Stomach smooth muscle (tissue), 2 donors: ENCODE results near the gene CFHR4.
"Not testable (repeated sequence)": the region's sequence is repeated elsewhere in the genome, so short reads cannot be mapped to it uniquely, and the experiment has no call there.

Source experiments
- H3K27ac ChIP-seq: one replicate; pipeline ENCODE4 v1.7.0; 2013; ENCODE audit warnings: mild to moderate bottlenecking, low read length, inconsistent platforms
- H3K27me3 ChIP-seq, 2 donors: one replicate each; pipeline ENCODE4 v1.7.0; 2013; ENCODE audit warnings: low read length in 2 of 2; ENCODE audit not compliant: insufficient read depth in 2 of 2, control insufficient read depth in 1 of 2
- H3K36me3 ChIP-seq, 2 donors: one replicate each; pipeline ENCODE4 v1.7.0; 2013; ENCODE audit warnings: low read length in 2 of 2; ENCODE audit not compliant: control insufficient read depth in 2 of 2, insufficient read depth in 2 of 2
- H3K4me1 ChIP-seq: one replicate; pipeline ENCODE4 v1.7.0; 2013; ENCODE audit warnings: low read length; ENCODE audit not compliant: control insufficient read depth, insufficient read depth
- H3K4me3 ChIP-seq, 2 donors: one replicate each; pipeline ENCODE4 v1.7.0; 2013; ENCODE audit warnings: low read length in 2 of 2
- H3K9ac ChIP-seq, 2 donors: one replicate each; pipeline ENCODE4 v1.7.0; 2013; ENCODE audit warnings: low read length in 2 of 2, mild to moderate bottlenecking in 1 of 2
- H3K9me3 ChIP-seq, 2 donors: one replicate each; pipeline ENCODE4 v1.7.0; 2013; ENCODE audit warnings: low read length in 2 of 2; ENCODE audit not compliant: control insufficient read depth in 2 of 2
- donor health status: healthy.
- donor health status: Pancreatic carcinoma.

CFHR4 gene

DNA sequence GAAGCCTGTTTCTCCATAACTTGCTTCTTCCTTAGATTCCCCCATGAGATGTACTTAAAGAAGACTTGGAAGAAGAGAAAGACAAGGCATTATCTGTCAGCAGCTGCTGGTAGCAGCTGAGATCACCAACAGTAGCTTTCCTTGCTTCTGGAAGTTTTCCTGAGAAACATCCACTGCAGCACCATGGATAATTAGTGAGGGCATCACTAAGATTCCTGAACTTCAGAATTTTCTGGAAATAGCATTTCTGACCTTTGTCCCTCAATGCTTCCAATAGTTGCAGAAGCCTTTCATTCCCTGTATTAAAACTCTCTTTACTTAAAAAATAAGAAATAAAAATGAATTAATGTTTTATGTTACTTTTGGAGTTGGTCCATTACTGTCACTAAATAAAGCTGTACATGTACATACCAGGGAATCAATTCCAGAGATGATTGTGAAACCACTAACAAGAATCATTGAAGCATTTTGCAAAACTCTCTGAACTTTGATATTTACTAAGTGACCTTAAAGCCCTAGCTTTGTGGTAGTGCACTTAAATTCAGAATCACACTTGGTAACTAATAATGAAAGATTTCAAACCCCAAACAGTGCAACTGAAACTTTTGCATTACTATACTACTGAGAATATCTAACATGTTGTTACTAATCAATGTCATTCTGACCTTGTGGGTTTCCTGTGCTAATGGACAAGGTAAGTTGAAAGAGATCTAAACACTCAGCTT lies at the start of gene CFHR4:
TSS of gene CFHR4 (plus strand) at position 538 of the 725 bp plus-strand sequence. CDS start at position 637, 99 bp downstream.
- H3K27ac ChIP-seq: no peak within 1 kb of the TSS
- H3K9me3 ChIP-seq: no peaks in the 10 kb centered on the region
- no peak within 1 kb of the TSS for H3K9ac ChIP-seq
- no peaks in the 10 kb centered on the region for H3K36me3 ChIP-seq
- H3K27me3 ChIP-seq: no peaks in the 10 kb centered on the region
- H3K4me1 ChIP-seq: no peaks in the 10 kb centered on the region
- H3K4me3 ChIP-seq: no peak within 1 kb of the TSS

DNA sequence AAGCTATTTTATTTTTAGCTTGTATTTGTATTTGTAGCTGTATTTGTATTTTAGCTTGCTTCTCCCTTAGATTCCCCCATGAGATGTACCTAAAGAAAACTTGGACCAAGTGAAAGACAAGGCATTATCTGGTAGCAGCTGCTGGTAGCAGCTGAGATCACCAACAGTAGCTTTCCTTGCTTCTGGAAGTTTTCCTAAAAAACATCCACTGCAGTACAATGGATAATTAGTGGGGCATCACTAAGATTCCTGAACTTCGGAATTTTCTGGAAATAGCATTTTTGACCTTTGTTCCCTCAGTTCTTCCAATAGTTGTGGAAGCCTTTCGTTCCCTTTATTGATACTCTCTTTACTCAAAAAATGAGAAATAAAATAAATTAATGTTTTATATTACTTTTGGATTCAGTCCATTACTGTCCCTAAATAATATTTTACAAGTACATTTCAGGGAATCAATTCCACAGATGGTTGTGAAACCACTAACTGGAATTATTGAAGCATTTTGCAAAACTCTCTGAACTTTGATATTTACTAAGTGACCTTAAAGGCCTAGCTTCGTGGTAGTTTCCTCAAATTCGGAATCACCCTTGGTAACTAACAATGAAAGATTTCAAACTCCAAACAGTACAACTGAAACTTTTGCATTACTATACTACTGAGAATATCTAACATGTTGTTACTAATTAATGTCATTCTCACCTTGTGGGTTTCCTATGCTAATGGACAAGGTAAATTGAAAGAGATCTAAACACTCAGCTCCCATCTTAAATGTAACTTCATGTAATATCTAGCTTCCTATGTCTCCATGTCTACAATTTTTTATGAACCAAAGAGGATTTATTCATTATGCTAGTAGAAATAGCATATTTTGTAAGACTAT lies 38.0 kb upstream of the CFHR4 start:
- not testable (repeated sequence) for H3K4me3 ChIP-seq, H3K9ac ChIP-seq, H3K27ac ChIP-seq, H3K27me3 ChIP-seq, H3K4me1 ChIP-seq, H3K9me3 ChIP-seq, H3K36me3 ChIP-seq

DNA sequence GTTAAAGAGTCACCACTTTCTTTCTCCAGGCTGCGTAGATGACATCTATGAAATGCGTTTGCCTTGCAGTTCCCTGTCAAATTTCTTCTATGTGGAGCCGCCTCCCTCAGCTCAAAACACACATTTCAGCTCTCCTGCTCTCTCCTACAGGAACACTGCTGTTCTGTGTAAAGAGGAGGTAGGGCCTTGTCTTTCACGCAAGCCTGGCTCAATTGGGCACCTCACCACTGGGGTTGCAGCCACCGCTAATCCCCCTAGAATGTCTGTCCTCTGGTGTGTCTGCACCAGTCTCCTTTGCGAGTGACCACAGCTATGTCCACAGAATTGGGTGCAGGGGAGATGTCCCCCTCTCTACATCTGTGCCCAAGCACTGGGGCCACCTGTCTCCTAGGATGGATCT lies 31.8 kb upstream of the CFHR4 start:
- Histone ChIP-seq H3K36me3 (no peaks in the 10 kb centered on the region), H3K9ac (no peak overlapping the region), H3K27me3 (no peaks in the 10 kb centered on the region), H3K27ac (no peak overlapping the region), H3K4me3 (no peak overlapping the region), H3K4me1 (no peaks in the 10 kb centered on the region), H3K9me3 (no peaks in the 10 kb centered on the region)

DNA sequence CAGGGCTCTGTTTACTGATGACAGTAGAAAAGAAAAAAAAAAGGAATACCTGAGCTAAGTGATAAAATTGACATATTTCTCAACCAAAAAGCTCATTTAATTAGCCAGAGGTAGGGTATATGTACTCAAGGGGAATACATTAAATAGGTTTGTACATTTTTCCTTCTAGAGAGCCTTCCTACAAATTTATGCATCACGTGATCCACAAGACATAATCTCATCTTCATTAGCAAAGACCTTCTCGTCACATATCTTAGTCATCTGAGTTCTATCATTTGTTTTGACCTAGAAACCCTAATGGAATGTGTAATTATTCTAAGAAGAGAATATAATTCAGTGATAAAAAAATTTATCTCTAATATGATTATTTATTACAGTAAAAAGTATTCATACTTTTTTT lies 30.7 kb upstream of the CFHR4 start:
- no peak overlapping the region for H3K27ac ChIP-seq
- H3K9ac ChIP-seq: no peak overlapping the region
- no peaks in the 10 kb centered on the region for H3K36me3 ChIP-seq
- H3K9me3 ChIP-seq: no peaks in the 10 kb centered on the region
- H3K4me3 ChIP-seq: no peak overlapping the region
- no peaks in the 10 kb centered on the region for H3K27me3 ChIP-seq
- H3K4me1 ChIP-seq: no peaks in the 10 kb centered on the region

DNA sequence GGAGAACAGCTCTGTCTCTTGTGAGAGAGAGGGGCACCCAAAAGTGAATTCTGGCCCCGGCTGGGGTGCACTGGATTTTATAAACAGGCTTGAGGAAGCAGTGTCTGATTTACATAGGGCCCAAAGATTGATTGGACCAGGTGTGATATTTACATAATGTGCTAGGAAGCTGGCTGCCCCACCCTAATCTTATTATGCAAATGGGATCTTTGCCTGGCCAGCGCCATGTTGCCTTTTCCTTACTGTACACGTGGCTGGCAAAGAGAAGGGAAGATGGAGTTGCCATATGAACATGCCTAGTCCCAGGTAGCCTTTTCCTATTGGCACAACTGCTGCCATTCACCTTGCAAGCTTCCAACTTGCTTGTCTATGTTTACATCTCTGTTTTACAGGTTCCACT lies 29.0 kb upstream of the CFHR4 start:
- no peaks in the 10 kb centered on the region for H3K9me3 ChIP-seq
- no peaks in the 10 kb centered on the region for H3K4me1 ChIP-seq
- H3K27me3 ChIP-seq: no peaks in the 10 kb centered on the region
- no peak overlapping the region for H3K27ac ChIP-seq
- H3K36me3 ChIP-seq: no peaks in the 10 kb centered on the region
- no peak overlapping the region for H3K9ac ChIP-seq
- H3K4me3 ChIP-seq: no peak overlapping the region

DNA sequence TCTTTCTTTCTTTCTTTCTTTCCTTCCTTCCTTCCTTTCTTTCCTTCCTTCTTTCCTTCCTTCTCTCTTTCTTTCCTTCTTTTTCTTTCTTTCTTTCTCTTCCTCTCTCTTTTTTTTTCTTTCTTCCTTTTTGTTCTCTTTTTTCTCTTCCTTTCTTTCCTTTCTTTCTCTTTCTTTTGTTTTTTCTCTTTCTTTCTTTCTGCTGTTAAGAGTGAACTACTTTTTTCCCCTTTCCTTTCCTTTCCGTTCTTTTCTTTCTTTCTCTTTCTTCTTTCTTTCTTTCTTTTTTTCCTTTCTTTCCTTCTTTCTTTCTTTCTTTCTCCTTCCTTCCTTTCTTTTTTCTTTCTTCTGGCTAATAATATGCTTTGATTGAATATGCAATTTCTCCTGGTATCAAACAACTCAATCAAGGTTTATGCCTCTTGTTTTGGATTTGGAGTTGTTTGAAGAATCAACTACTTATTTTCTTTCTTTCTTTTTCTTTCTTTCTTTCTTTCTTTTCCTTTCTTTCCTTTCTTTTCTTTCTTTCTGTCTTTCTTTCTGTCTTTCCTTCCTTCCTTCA lies 27.4 kb upstream of the CFHR4 start:
- Histone ChIP-seq H3K27me3 (no peaks in the 10 kb centered on the region), H3K9ac (no peak overlapping the region), H3K36me3 (no peaks in the 10 kb centered on the region), H3K4me1 (no peaks in the 10 kb centered on the region), H3K9me3 (no peaks in the 10 kb centered on the region), H3K4me3 (no peak overlapping the region), H3K27ac (no peak overlapping the region)

DNA sequence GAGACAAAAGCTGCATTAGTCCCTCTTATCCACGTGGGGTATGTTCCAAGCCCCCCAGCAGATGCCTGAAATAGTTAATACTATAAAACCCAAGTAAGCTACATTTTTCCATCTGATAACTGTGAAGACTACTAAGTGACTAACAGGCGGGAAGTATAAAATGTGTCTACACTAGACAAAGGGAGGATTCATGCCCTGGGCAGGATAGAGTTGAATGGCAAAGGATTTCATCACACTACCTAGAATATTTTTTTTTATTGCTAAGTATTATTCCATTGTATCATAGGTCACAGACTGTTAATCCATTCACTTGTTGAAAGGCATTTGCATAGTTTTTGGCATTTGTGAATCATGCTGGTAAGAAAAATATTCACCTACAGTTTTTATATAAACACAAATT lies 26.4 kb upstream of the CFHR4 start:
- H3K27me3 ChIP-seq: no peaks in the 10 kb centered on the region
- H3K9me3 ChIP-seq: no peaks in the 10 kb centered on the region
- no peaks in the 10 kb centered on the region for H3K36me3 ChIP-seq
- no peaks in the 10 kb centered on the region for H3K4me1 ChIP-seq
- no peak overlapping the region for H3K27ac ChIP-seq
- H3K9ac ChIP-seq: no peak overlapping the region
- no peak overlapping the region for H3K4me3 ChIP-seq

DNA sequence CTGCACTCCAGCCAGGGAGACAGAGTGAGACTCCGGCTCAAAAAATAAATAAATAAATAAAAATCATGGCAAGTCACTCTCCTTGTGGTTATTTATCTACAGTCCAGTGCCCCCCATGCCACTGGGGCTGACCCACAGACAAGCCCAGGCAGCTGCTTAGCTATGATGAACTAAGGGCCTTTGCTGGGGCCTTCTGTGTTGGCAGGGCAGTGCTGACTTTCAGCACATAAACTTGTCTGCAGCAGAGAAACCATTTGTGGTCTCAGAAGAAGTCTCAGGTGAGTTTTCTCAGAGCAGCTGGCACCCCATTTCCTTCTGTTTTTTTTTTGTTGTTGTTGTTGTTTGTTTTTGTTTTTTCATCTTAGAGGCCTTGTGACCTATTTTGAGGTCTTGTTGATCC lies 20.9 kb upstream of the CFHR4 start:
- Histone ChIP-seq H3K4me1 (no peaks in the 10 kb centered on the region), H3K9me3 (peaks cover 0 to 6% of the 10 kb centered on the region in 2 donors), H3K4me3 (no peak overlapping the region), H3K36me3 (no peaks in the 10 kb centered on the region), H3K27me3 (no peaks in the 10 kb centered on the region), H3K27ac (no peak overlapping the region), H3K9ac (no peak overlapping the region)

DNA sequence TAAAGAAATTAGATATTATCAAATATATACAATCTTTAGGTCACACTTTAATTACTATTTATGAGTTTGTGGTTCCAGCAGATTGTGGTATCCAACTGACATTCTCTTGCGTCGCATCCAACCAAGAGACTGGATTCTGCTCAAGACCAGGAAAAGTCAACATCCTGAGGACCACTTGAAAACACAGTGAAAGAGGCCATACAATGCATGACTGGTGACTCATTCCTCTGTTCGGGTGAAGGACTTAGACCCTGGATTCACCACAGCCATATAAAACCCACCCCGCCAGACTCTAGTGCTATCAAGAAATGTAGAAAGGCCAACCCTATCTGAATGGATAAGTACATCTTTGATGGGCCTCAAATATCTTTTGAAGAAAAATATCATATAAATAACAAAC lies 14.5 kb upstream of the CFHR4 start:
- Histone ChIP-seq H3K9ac (no peak overlapping the region), H3K27me3 (no peaks in the 10 kb centered on the region), H3K36me3 (no peaks in the 10 kb centered on the region), H3K4me3 (no peak overlapping the region), H3K4me1 (no peaks in the 10 kb centered on the region), H3K27ac (no peak overlapping the region), H3K9me3 (no peaks in the 10 kb centered on the region)

DNA sequence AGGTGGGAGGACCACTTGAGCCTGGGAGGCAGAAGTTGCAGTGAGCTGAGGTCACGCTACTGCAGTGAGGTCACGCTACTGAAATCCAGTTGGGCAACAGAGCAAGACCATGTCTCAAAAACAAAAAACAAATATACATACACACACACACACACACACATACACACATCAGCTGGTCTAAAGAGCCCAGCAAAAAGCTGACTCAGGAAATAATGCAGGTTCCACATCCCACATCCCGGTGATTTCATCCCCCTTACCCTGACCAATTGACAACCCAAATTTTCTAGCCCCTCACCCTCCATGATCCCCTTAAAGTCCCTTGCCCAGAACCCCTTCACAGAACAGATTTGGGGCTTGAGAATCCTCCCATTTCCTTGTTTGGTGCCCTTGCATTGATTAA lies 11.9 kb upstream of the CFHR4 start:
- Histone ChIP-seq H3K4me3 (no peak overlapping the region), H3K36me3 (no peaks in the 10 kb centered on the region), H3K9me3 (no peaks in the 10 kb centered on the region), H3K27ac (no peak overlapping the region), H3K4me1 (no peaks in the 10 kb centered on the region), H3K9ac (no peak overlapping the region), H3K27me3 (peaks cover 0 to 4% of the 10 kb centered on the region in 2 donors)

DNA sequence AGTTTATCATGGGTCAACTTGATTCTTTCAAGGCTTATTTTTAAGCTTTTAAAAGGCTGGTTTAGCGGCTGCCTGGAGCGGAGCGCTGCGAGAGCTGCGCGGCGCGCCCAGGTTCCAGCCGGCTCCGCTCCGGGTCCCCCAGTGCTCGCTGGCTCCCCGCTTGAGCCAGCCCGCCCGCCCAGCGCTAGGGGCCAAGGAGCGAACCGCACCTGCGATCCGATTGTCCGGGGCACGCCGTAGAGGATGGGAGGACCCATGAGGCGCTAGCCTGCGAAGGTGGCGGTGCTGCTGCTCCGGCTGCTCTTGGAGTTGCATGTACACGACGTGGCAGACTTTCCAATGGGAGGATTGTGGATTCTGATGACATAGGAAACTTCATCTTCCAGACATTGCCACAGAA lies 9.9 kb upstream of the CFHR4 start:
- no peaks in the 10 kb centered on the region for H3K36me3 ChIP-seq
- no peak overlapping the region for H3K9ac ChIP-seq
- no peaks in the 10 kb centered on the region for H3K9me3 ChIP-seq
- H3K27me3 ChIP-seq: peaks cover 0 to 4% of the 10 kb centered on the region in 2 donors
- no peak overlapping the region for H3K4me3 ChIP-seq
- no peak overlapping the region for H3K27ac ChIP-seq
- H3K4me1 ChIP-seq: no peaks in the 10 kb centered on the region
